ENCODE measurements around the gene MLXIPL.
A peak's percentile ranks its signal among the peaks of the same experiment; 100 is the strongest.
"Not testable (repeated sequence)": the region's sequence is repeated elsewhere in the genome, so short reads cannot be mapped to it uniquely, and the experiment has no call there.

Gene MLXIPL

DNA sequence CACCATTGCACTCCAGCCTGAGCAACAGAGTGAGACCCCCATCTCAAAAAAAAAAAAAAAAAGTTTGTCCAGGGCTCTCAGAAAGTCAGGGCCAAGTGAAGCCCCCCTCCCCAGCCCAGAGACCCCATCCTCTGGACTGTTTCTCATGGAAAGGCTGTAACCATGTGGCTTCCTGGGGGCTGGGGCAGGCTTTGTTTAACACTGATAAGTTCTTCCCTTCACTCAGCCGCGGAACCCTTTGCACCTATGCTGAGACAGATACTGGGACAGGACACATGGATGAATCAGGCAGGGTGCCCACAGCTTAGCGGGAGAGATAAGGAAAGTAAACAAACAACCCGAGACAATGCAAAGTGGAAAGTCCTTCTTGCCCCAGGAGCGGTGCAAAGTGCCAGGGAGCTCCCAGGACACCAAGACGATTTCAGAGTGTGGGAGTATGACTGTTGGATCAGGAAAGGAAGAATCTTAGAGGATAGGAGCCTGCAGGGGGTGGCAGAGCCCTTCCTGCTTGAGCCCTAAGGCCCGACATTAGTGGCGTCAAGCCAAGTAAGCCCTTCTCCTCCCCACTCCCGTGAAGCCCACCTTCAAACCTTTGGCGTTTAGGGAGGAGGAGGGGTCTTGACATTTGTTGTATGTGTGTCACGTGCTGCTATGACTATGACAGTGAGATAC lies 11.6 kb downstream of the MLXIPL start:
- DNase-seq = peak; percentile 46 to 58 (median 56)

GRCh38 chr7:73611017-73611555 lies 13.2 kb downstream of the MLXIPL start:
- no peak for DNase-seq

DNA sequence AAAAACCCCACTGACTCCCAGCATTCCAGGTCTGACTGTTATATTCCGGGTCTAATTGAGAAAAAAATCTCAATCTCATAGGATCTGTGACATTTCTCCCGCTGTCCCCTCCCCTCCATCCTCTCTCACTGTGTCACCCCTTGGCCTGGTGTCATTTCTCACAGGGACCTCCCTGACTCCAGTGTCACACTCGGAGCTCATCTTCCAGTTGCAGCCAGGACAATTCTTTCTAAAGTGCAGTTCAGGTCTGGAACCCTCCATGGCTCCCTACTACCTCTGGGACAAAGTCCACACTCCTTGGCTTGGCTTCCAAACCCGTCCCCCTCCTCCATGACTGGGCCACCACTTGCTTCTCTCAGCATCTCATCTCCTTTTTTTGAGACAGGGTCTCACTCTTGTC lies 14.2 kb downstream of the MLXIPL start:
- no peak for DNase-seq

- not testable (repeated sequence) for DNase-seq
Observed at GRCh38 chr7:73607692-73607983, 16.7 kb downstream of the MLXIPL start.

- peak; percentile 58 to 85 (median 67) for DNase-seq
Observed at GRCh38 chr7:73606801-73607691, 17.3 kb downstream of the MLXIPL start.

GRCh38 chr7:73605601-73606220 lies 18.6 kb downstream of the MLXIPL start:
- no peak for DNase-seq

DNA sequence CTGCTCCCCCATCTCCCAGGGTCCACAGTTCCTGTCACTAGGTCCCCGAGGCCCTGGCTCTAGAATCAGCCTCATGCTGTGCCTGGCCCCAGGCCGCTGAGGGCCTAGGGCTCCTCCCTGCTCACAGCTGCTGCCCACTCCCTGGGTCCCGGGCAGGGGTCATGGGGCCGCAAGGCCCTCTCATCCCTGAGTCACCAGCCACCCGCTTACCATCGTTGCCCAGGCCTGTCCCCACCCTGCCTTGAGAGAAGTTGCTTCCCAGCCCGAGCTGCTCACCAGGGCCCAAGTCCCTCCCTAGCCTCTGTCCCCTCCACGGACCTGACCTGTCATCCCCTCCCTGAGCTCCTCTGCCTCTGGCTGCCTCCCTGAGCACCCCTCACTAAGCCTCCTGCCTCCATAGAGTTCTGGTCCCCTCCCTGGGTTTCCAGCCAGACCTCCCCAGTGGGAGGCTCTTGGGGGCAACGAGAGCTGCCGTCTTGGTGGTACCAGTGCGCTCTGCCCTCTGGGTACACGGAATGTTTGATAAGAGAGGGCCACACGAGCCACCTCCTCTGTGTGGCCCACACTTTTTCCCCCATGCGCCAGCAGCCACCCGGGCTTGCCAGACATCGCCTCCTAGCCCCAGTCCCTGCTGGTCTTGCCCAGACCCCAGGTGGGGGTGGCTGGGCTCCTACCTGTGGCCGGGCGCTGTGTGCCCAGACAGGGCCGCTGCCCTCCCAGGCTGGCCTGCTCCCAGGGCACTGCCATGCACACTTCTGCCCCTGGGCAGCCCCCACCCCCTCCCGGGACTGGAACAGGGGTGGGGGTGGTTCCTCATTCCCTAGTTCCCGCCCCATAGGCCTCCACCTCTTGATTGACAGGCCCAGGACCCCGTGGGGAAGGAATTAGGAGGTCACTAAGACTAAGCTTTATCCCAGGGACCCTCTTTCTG lies 21.3 kb downstream of the MLXIPL start:
- DNase-seq = peak; percentile 74 to 89 (median 85)

- DNase-seq = no peak
Observed at GRCh38 chr7:73599916-73600315, 24.4 kb downstream of the MLXIPL start.

GRCh38 chr7:73599151-73599882 lies 25.0 kb downstream of the MLXIPL start:
- DNase-seq = no peak

DNA sequence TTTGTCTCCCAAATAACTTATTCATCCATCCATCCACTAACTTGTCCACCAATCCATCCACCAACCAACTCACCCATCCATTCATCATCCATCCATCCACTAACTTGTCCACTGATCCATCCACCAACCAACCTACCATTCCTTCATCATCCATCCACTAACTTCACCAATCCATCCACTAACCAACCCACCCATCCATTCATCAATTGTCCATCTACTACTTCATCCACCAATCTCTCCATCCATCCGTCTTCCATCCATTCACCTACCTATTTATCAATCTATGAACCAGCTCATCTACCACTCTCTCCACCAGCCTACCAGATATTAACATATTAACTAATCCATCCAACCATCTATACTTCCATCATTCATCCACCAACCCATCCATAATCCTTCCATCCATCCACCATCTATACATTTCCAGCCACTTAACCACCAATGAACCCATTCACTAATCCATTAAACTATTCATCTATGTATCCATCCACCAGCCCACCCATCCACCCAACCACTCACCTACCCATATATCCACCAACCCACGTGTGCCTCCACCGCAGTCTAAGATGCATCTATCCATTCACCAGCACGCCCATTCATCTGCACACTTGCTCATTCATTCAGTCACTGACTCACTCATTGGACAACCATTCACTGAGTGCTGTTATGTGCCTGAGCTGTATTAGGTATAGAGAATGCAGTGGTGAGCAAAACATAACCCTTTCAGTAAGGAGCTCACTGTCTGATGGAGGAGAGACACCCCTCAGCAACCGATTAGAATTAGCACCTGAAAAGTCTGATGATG lies 26.1 kb downstream of the MLXIPL start:
- DNase-seq = no peak

DNA sequence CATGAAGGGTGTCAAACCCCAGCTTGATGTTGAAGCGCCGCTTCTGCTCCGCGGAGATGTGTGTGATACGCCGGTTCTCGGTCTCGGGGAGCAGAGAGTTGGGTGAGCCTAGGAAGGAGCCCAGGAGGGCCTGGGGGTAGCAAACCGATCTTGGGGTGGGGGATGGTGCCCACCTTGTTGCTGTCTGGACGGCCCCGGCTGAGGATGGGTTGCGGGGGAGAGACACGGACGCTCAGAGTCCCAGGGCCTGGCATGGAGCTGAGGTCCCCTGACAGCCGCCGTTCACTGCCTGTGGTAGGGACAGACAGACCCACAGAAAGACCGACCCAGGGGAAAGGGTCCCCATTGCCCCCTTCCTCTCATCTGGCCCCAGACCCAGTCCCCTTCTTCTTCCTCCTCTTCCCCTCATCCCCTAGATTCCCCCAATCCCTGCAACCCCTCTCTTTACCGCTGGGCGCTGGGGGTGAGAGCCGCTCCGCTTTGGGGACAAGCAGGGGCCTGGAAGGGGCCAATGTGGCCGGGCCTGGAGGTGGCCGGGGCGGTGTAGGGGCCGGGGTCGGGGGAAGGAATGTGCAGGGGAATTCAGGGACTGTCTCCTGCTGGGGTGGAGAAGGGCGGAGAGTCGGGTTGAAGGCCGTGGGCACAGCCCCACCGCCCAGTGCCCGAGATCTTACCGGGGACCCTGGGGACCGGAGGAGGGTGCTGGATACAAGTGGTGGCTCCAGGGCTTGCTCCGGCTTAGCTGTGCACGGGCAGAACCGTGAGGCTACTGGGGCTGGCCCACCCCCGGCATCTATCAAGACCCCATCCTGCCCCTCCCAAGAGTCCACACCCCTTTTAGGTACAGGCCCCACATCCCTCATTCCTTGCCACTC lies 27.9 kb downstream of the MLXIPL start:
- no peak for DNase-seq

GRCh38 chr7:73595358-73595757 lies 29.0 kb downstream of the MLXIPL start:
- DNase-seq = no peak

DNA sequence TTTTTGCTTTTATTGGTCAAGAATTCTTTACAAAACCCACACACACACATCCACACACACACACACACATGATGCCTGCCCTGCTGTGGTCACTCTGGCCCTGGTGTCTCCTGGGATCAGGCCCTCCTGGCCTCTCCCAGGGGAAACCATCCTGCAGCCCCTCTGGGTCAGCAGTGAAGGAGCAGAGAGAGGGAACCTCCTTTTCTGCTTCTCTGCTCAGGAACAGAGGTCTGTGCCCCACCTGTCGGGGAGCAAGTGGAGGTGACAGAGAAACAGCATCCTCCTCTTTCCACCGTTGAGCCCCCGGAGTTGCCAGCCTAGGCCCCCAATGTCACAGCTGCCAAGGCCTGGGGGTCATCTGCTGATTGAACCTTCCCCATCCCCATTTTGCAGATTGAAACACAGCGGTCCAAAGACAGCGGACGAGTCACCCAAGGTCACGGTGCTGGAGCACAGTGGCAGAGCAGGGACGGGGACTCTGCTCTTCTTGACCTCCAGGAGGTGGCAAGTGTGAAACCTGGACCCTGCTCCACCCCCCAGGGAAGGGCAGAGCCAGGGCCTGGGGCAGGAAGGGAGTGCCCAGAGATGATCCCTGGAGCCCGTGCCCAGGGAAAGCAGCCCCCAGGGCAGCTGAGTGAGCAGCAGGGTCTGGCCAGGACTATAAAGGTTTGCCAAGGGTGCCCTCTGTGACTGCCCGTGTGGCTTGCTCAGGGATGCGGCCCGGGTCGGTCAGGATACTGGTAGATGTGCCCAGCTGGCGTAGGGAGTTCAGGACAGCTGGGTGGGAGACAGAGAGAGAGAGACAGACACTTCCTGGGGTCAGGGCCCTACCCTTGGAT lies 30.9 kb downstream of the MLXIPL start:
- DNase-seq = no peak

DNA sequence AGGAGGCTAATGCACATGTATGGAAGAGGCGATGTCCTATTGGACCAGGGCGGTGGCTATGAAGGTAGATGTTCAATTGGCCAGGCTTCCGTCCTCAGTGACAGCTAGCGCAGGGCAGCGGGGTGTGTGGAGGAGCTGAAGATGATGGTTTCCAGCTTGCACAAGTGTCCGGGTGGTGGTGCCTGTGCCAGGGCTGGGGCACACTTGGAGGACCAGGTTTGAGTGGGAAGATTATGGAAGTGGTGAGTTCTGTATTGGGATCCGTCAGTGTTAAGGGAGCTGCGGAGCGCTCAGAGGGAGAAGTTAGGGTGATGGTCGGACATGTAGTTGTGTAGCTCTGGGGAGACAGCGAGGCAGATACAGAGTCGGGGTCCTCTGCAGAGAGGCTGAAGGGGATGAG lies 37.4 kb downstream of the MLXIPL start:
- no peak for DNase-seq

DNA sequence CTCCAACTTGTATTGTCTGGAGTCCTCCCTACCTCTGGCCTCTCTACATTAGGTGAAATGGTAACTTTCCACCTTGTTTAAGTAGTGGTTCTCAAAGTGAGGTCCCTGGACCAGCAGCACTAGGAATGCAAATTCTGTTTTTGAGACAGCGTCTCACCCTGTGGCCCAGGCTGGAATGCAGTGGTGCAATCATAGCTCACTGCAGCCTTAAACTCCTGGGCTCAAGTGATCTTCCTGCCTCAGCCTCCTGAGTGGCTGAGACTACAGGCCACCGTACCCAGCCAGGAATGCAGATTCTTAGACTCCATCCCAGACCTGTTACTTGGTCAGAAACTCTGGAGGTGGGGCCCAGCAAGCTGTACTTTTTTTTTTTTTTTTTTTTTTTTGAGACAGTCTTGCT lies 39.1 kb downstream of the MLXIPL start:
- DNase-seq = no peak

- DNase-seq = no peak
Observed at GRCh38 chr7:73582664-73583202, 41.6 kb downstream of the MLXIPL start.

DNA sequence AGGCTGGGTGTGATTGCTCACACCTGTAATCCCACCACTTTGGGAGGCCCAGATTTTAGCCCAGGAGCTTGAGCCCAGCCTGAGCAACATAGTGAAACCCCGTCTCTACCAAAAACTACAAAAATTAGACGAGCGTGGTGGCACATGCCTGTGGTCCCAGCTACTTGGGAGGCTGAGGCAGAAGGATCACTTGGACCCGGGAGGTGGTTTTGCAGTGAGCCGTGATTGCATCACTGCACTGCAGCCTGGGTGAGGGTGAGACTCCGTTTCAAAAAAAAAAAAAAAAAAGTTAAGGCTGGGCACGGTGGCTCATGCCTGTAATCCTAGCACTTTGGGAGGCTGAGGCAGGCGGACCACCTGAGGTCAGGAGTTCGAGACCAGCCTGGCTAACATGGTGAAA lies 43.3 kb downstream of the MLXIPL start:
- not testable (repeated sequence) for DNase-seq

DNA sequence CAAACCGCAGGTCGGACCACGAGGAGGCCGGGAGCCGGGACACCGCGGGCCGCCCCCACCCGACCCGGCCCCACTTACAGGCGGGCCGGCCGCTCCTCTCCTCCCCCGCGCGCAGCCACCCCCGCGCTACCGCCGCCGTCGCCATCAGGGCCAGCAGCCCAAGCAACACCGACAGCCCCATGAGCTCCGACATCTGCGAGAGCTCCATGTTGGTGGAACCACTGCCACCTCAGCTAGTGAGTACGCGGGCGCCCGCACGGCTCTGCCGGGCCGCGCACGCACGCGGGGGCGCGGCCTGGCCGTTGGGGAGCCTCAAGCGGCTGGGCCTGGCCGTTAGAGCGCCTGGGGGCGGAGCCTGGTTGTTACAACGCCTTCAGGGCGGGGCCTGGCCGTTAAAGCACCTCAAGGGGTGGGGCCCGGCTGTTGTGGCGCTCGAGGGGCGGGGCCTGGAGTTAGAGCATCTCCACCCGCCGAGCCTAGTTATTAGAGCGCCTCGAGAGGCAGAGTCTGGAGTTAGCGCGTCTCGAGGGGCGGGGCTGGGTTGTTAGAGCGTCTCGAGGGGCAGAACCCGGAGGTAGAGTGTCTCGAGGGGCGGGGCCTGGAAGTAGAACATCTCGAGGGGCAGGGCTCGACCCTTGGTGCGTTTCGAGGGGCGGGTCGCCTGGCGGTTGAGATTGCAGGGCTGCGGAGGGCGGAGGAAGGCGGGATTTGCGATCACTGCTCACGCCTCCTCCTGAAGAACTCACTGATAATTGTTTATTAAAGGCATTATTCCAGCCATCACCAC lies 45.8 kb downstream of the MLXIPL start, which contains the start of gene TBL2:
Gene TBL2, minus strand, starts transcription at position 238 of the 787 bp plus-strand sequence. Its CDS starts 30 bp downstream, at position 208.
- peak; percentile 99 to 100 (median 100) for DNase-seq
